Panc1 (cell line): ENCODE results near the gene TMEM101. TPM values are rescaled to one million over a fixed set of nuclear protein-coding genes. Genes with fewer than 3 reads are reported as not detected.

Experiments used
- ATAC-seq: fragments of 200-7000 bp; cut with Tn5 transposase; 2 replicates; pipeline ENCODE4 v1.9.1; 2020; ENCODE audit warnings: mild to moderate bottlenecking, moderate library complexity
- BruUV-seq: library from RNA; stranded (reverse); fragments of 400-500 nt; replicated peaks from 2 replicates; lab custom pipeline; 2021; lab: Mats Ljungman, UMichigan
- CTCF ChIA-PET: fragments of 300-600 bp; sonication (Branson Sonifier 250); formaldehyde crosslinking; loops from one replicate; lab custom pipeline; 2022; ENCODE audit warnings: antibody characterized with exemption; lab: Charles Lee
- POLR2A ChIA-PET: fragments of 300-600 bp; sonication (Branson Sonifier 250); formaldehyde crosslinking; loops from one replicate; lab custom pipeline; 2022; ENCODE audit warnings: antibody characterized with exemption; lab: Charles Lee
- DNase-seq: peaks from one replicate; pipeline ENCODE4 v3.0.0-alpha.2; 2010; ENCODE audit warnings: low read depth, low spot score
- H3K27ac ChIP-seq: 2 replicates; pipeline ENCODE4 v1.5.1; 2011; ENCODE audit warnings: mild to moderate bottlenecking, low read length, inconsistent platforms
- H3K27me3 ChIP-seq: fragments of 200-500 bp; sonication (Bioruptor generic); 2 replicates; pipeline ENCODE4 v1.6.0; 2014; ENCODE audit warnings: low read length, inconsistent platforms; ENCODE audit not compliant: control insufficient read depth, insufficient read depth
- H3K36me3 ChIP-seq: fragments of 200-500 bp; sonication (Bioruptor generic); 2 replicates; pipeline ENCODE4 v1.5.1; 2014; ENCODE audit warnings: inconsistent platforms, mild to moderate bottlenecking, low read length, moderate library complexity; ENCODE audit not compliant: control insufficient read depth, insufficient read depth
- H3K4me1 ChIP-seq: 2 replicates; pipeline ENCODE4 v1.5.1; 2011; ENCODE audit warnings: inconsistent platforms, mild to moderate bottlenecking, low read length, moderate library complexity; ENCODE audit not compliant: control insufficient read depth, insufficient read depth
- H3K4me3 ChIP-seq, 2 experiments: 2 replicates each; pipeline ENCODE4 v1.5.1; 2011 to 2012; ENCODE audit warnings: low read depth in 2 of 2, low read length in 2 of 2, mild to moderate bottlenecking in 2 of 2, inconsistent platforms in 1 of 2, moderate library complexity in 1 of 2
- H3K9me3 ChIP-seq: fragments of 200-500 bp; sonication (Bioruptor generic); 2 replicates; pipeline ENCODE4 v1.5.1; 2014; ENCODE audit warnings: low read depth, mild to moderate bottlenecking, inconsistent platforms, low read length, moderate library complexity; ENCODE audit not compliant: control insufficient read depth, insufficient read depth
- CTCF ChIP-seq: fragments of 450-650 bp; IDR thresholded peaks from 2 replicates; pipeline ENCODE4 v1.5.1; 2017; ENCODE audit warnings: mild to moderate bottlenecking
- POLR2AphosphoS5 ChIP-seq: IDR thresholded peaks from 2 replicates; pipeline ENCODE4 v1.6.1; 2012; ENCODE audit warnings: mild to moderate bottlenecking, low read depth, low read length, moderate library complexity
- REST ChIP-seq, 2 experiments: IDR thresholded peaks; 2 replicates each; pipeline ENCODE4 v1.6.1; 2011 to 2012; ENCODE audit warnings: low read depth in 2 of 2, control low read depth in 1 of 2, low read length in 1 of 2, mild to moderate bottlenecking in 1 of 2, moderate library complexity in 1 of 2; ENCODE audit not compliant: insufficient read depth in 1 of 2
- SIN3A ChIP-seq: IDR thresholded peaks from 2 replicates; pipeline ENCODE4 v1.6.1; 2012; ENCODE audit warnings: low read depth, mild to moderate bottlenecking, low read length, moderate library complexity, borderline replicate concordance; ENCODE audit not compliant: insufficient read depth
- TCF7L2 ChIP-seq: IDR thresholded peaks from 2 replicates; pipeline ENCODE4 v1.6.1; 2011; ENCODE audit warnings: mild to moderate bottlenecking, low read depth, low read length, inconsistent platforms
- in situ Hi-C: cut with HindIII; loops from 2 replicates; pipeline ENCODE4 v1.10.0; 2016; ENCODE audit warnings: low sequenced_read_pairs, low pct_unique_long_range_greater_than_20kb
- intact Hi-C: fragments of 100-400 bp; cut with micrococcal nuclease; formaldehyde crosslinking; loops from one replicate; pipeline ENCODE4 v1.10.0; 2022; ENCODE audit not compliant: unreplicated experiment
- total RNA-seq: library from RNA; stranded (reverse); gene quantifications from one replicate; pipeline ENCODE4 v1.2.1, GENCODE V29; 2021; ENCODE audit not compliant: unreplicated experiment

TMEM101 gene
- total RNA-seq, 1 experiment from 2014 or later: 32.8 TPM

GRCh38 chr17:43982171-43982570 lies 32.6 kb downstream of the TMEM101 start:
- no TSS peak for BruUV-seq
- H3K27ac ChIP-seq: no peak overlapping the region
- no peak overlapping the region for H3K4me3 ChIP-seq
- TF ChIP-seq CTCF (no peak), SIN3A (no peak), REST (IDR thresholded peaks at IDR 0.05; ENCODE audit: insufficient read depth in 1 of 2, low read depth in 2 of 2, low read length in 1 of 2) (no peak), POLR2AphosphoS5 (no peak)
- intact Hi-C loops: no loop called here
- no peaks in the 10 kb centered on the region for H3K36me3 ChIP-seq
- ChIA-PET POLR2A (no interaction called here), CTCF (no interaction called here)
- ATAC-seq (no peak), DNase-seq (no peak)
- H3K4me1 ChIP-seq: peaks cover 3% of the 10 kb centered on the region
- H3K27me3 ChIP-seq: no peaks in the 10 kb centered on the region
- H3K9me3 ChIP-seq: no peaks in the 10 kb centered on the region
- in situ Hi-C loops: no loop called here

DNA sequence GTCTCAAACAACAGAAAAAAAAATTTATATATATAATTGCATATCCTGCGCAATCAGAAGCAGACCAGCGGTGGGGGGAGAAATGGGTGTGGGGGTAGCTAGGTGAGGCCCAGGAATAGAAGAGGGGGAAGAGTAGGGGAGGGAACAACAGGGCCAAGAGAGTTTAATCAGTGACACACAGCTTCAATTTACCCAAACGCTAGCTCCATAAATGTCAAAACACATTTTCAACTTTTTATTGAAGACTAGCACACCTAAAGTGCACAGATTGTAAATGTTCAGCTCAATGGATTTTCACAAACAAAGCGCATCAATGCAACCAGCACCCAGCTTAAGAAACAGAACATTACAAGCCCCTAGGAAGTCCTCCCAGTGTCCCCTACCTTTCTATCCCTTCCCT lies 35.1 kb downstream of the TMEM101 start:
- POLR2A ChIA-PET: interaction anchor here (0.5 to 0.6 kb wide), 2 partner anchors 29 to 77 kb away, joined by 3 read pairs; no protein-coding TSS in a partner anchor

More for the DNA sequence above, 35.1 kb downstream of the TMEM101 start:
- no peak for DNase-seq
- no peak overlapping the region for H3K27ac ChIP-seq
- H3K36me3 ChIP-seq: no peaks in the 10 kb centered on the region
- no TSS peak for BruUV-seq
- H3K4me1 ChIP-seq: peaks cover 3% of the 10 kb centered on the region
- H3K27me3 ChIP-seq: no peaks in the 10 kb centered on the region
- no peak for ATAC-seq
- intact Hi-C loops (no loop called here), in situ Hi-C loops (no loop called here)
- no peak overlapping the region for H3K4me3 ChIP-seq
- CTCF ChIA-PET: interaction anchor here (0.7 to 0.9 kb wide), 3 partner anchors 33 to 543 kb away, joined by 3 to 7 read pairs (median 5); no protein-coding TSS in a partner anchor
- no peak for TF ChIP-seq SIN3A
- no peak for TF ChIP-seq CTCF
- TF ChIP-seq REST (IDR thresholded peaks at IDR 0.05; ENCODE audit: insufficient read depth in 1 of 2, low read depth in 2 of 2, low read length in 1 of 2): no peak
- TF ChIP-seq TCF7L2: no peak
- TF ChIP-seq POLR2AphosphoS5: no peak
- no peaks in the 10 kb centered on the region for H3K9me3 ChIP-seq
